Breast epithelium (tissue), 3 donors: Measurements from ENCODE around the gene ZNF831.

Experiments used
- CTCF ChIP-seq, 3 donors: fragments of 450-650 bp; IDR thresholded peaks; one replicate each; pipeline ENCODE4 v1.5.1; 2016 to 2017; ENCODE audit warnings: antibody characterized with exemption in 3 of 3, mild to moderate bottlenecking in 3 of 3, moderate library complexity in 3 of 3
- POLR2A ChIP-seq: fragments of 450-650 bp; IDR thresholded peaks from one replicate; pipeline ENCODE4 v1.6.1; 2016; ENCODE audit warnings: antibody characterized with exemption, mild to moderate bottlenecking, moderate library complexity
- POLR2AphosphoS5 ChIP-seq, 3 donors: sonication (generic); formaldehyde crosslinking; IDR thresholded peaks; one replicate each; pipeline ENCODE4 v1.6.1; 2017; ENCODE audit warnings: antibody characterized with exemption in 3 of 3

GRCh38 chr20:59141818-59142581 is 21.6 kb upstream of the ZNF831 start:
- no peak for TF ChIP-seq CTCF (IDR thresholded peaks at IDR 0.05)
- no peak for TF ChIP-seq POLR2A
- no peak for TF ChIP-seq POLR2AphosphoS5 (IDR thresholded peaks at IDR 0.05)
